Measurements from ENCODE around the gene RBM48.

DNA sequence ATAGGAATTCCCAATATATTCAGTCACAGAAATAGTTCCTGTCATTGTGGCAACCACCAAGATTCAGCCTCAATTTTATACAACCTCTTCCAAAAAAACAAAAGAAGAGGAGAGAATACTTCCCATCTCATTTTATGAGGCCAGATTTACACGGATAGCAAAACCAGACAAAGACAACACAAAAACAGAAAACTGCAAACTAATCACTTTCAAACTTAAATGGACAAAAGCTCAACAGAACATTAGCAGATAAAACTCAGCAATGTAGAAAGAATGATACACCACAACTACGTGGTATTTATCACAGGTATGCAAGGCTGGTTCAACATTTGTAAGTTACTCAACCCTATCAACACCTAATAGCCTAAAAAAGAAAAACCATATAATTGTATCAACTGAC is 22.2 kb upstream of the RBM48 start:
- TF ChIP-seq POLR2A (IDR thresholded peaks at IDR 0.05) (no peak), POLR2AphosphoS5 (IDR thresholded peaks at IDR 0.05) (no peak)
- TF ChIP-seq, protein P1, sequence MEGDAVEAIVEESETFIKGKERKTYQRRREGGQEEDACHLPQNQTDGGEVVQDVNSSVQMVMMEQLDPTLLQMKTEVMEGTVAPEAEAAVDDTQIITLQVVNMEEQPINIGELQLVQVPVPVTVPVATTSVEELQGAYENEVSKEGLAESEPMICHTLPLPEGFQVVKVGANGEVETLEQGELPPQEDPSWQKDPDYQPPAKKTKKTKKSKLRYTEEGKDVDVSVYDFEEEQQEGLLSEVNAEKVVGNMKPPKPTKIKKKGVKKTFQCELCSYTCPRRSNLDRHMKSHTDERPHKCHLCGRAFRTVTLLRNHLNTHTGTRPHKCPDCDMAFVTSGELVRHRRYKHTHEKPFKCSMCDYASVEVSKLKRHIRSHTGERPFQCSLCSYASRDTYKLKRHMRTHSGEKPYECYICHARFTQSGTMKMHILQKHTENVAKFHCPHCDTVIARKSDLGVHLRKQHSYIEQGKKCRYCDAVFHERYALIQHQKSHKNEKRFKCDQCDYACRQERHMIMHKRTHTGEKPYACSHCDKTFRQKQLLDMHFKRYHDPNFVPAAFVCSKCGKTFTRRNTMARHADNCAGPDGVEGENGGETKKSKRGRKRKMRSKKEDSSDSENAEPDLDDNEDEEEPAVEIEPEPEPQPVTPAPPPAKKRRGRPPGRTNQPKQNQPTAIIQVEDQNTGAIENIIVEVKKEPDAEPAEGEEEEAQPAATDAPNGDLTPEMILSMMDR (IDR thresholded peaks at IDR 0.05 in 8 of 11, conservative IDR thresholded peaks at IDR 0.05 in 3 of 11), result no peak
